Cardiac septum (tissue), 1 donor: ENCODE results near the gene PSMB1. TPM values are rescaled to one million over a fixed set of nuclear protein-coding genes. Genes with fewer than 3 reads are reported as not detected.

Experiments
- total RNA-seq: library from RNA; stranded (reverse); fragmentation: NEBNext Ultra II Directional; extraction: Animal tissue kit (Norgen Biotek cat#: 25700); gene quantifications from one replicate; pipeline ENCODE4 v1.2.1, GENCODE V29; 2021
- donor health status: DM: no; HTN: no; CAD: no.

The PSMB1 gene
- total RNA-seq, 1 donor from 2014 or later: 150 TPM

Other genes starting within 250 kb of the PSMB1 start
- 27.4 TPM for gene FAM120B, start 246.5 kb downstream of the PSMB1 start, total RNA-seq
- gene TBP, start 1.1 kb upstream of the PSMB1 start, total RNA-seq: 7.6 TPM
- 36.8 TPM for gene PDCD2, start 31.3 kb upstream of the PSMB1 start, total RNA-seq